HG03097 (cell line): ENCODE results near the gene MLLT10.
A peak's percentile ranks its signal among the peaks of the same experiment; 100 is the strongest.
"Not testable (repeated sequence)": the region's sequence is repeated elsewhere in the genome, so short reads cannot be mapped to it uniquely, and the experiment has no call there.

Source experiments
- ATAC-seq: cut with Tn5 transposase; IDR thresholded peaks from one replicate; pipeline ENCODE4 v1.9.1; 2021; ENCODE audit not compliant: unreplicated experiment, low FRiP score

MLLT10 gene

GRCh38 chr10:21558984-21559383 lies 25.0 kb downstream of the MLLT10 start:
- ATAC-seq = not testable (repeated sequence)

- no peak for ATAC-seq
Measured at GRCh38 chr10:21570761-21571521, 36.9 kb downstream of the MLLT10 start.

- ATAC-seq = no peak
Measured at GRCh38 chr10:21572578-21572977, 38.5 kb downstream of the MLLT10 start.

DNA sequence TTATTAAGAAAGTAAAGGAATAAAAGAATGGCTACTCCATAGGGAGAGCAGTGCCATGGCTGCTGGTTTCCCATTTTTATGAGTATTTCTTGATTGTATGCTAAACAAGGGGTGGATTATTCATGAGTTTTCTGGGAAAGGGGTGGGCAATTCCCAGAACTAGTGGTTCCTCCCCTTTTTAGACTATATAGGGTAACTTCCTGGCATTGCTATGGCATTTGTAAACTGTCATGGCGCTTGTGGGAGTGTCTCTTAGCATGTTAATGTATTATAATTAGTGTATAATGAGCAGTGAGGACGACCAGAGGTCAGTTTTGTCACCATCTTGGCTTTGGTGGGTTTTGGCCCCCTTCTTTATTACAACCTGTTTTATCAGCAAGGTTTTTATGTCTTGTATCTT lies 40.5 kb downstream of the MLLT10 start:
- ATAC-seq = not testable (repeated sequence)

DNA sequence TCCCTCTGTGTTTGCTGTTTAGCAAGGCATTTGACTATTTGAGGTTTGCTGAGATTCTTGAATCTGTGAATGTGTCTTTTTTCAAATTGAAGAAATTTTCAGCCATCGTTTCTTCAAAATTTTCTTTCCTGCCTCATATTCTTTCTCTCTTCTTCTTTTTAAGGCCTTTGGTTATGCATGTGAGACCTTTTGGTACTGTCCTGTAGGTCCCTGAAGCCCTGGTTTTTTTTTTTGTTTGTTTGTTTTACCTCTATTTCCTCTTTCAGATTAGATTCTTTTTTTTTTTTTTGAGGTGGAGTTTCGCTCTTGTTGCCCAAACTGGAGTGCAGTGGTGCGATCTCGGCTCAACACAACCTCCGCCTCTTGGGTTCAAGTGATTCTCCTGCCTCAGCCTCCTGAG lies 45.3 kb downstream of the MLLT10 start:
- ATAC-seq = no peak

GRCh38 chr10:21581421-21581834 lies 47.4 kb downstream of the MLLT10 start:
- peak; percentile 51 for ATAC-seq

GRCh38 chr10:21584834-21585530 lies 51.0 kb downstream of the MLLT10 start:
- ATAC-seq = peak; percentile 38

- no peak for ATAC-seq
Measured at GRCh38 chr10:21587391-21587790, 53.4 kb downstream of the MLLT10 start.

- not testable (repeated sequence) for ATAC-seq
Measured at GRCh38 chr10:21588159-21588558, 54.1 kb downstream of the MLLT10 start.

GRCh38 chr10:21593986-21594385 lies 60.0 kb downstream of the MLLT10 start:
- no peak for ATAC-seq

GRCh38 chr10:21599582-21599981 lies 65.5 kb downstream of the MLLT10 start:
- no peak for ATAC-seq

- ATAC-seq = no peak
Measured at GRCh38 chr10:21600804-21601433, 66.9 kb downstream of the MLLT10 start.

DNA sequence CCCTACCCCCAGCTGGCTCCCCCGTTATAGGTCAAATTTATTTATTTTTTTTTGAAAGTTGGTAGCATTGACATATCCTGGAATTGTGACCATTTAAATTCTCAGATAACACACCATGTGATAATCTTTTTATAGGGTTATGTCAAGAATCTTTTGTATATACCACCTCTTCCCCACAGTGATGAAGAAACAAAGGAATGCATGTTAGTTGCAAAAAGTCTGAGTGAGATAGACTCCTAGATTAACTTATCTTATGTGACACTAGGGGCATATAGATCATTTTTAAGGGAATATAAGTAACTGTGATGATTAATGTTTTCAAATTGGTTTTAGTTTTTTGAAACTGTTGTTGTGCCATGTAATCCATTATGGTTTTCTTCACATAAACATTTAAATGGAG lies 68.3 kb downstream of the MLLT10 start:
- ATAC-seq = no peak

- no peak for ATAC-seq
Measured at GRCh38 chr10:21603721-21604120, 69.7 kb downstream of the MLLT10 start.

DNA sequence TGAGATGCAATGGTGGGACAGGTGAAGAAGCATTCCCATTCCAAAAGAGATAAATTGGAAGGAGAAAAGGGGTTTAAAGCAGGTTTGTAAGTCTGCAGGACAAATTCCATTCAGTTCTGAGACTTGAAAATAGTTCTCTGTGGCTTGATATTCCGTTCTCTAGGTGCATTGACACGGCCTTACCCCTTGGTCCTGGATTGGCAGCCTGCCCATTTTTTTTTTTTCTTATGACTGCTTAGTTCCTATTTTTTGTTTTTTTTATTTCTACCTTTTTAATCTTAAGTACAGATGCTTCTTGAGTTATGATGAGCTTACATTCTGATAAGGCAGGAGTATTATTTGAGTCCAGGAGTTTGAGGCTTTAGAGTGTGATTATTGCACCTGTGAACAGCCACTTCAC lies 70.6 kb downstream of the MLLT10 start:
- ATAC-seq = no peak

- no peak for ATAC-seq
Measured at GRCh38 chr10:21607907-21608306, 73.9 kb downstream of the MLLT10 start.

DNA sequence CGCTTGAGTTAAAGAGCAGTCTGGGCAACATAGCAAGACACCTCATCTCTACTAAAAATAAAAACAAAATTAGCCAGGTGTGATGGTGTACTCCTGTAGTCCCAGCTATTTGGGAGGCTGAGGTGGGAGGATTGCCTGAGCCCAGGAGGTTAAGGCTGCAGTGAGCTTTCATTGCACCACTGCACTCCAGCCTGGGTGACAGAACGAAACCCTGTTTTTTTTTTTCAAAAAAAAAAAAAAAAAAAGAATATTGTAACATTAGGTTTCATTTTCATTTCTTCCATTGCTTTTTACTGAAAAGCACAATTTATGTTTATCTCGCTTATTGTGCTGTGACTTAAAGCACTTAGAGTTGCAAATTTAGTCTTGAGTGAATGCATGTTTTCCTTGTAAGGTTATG lies 80.0 kb downstream of the MLLT10 start:
- no peak for ATAC-seq

GRCh38 chr10:21617267-21617666 lies 83.2 kb downstream of the MLLT10 start:
- no peak for ATAC-seq

GRCh38 chr10:21623291-21623690 lies 89.3 kb downstream of the MLLT10 start:
- ATAC-seq = no peak

DNA sequence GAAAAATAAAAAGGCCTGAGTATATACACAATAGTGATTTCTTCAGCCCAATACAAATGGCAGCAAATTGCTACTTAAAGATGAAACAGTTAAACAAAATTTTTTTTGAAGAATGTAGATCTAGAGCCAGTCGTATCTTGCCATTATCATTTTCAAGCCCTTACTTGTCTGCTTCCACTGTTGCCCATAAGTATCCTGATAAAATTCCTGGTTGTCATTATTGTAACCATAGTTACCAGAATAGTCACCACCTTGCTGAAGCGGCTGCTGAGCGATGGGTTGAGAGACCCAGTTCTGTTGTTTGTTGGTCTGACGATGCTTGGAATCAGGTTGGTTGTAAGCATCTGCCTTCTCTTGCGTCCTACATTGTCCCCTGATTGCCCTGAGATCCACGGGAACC lies 90.4 kb downstream of the MLLT10 start:
- ATAC-seq = not testable (repeated sequence)

DNA sequence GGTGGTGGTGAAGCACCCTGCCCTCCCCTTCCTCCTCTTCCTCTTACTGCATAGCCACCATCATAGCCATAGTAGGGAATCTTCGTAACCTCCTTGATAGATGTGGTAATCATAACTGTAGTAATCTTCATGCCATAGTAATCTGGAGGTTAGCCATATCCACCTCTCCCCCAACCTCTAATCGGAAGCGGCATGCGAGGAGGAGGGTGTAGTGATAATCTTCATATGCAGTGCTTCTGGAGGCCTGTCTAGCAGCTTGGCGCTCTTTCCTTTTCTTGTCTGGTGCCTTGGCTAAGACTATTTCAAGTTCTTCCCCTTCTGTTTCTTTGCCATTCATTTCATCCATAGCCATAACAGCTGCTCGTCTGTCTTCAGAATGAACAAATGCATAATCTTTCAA lies 90.9 kb downstream of the MLLT10 start:
- ATAC-seq = no peak
